HG02571 (cell line): Measurements from ENCODE around the gene MGAT1.
A peak's percentile ranks its signal among the peaks of the same experiment; 100 is the strongest.
"Not testable (repeated sequence)": the region's sequence is repeated elsewhere in the genome, so short reads cannot be mapped to it uniquely, and the experiment has no call there.

Source experiments
- ATAC-seq: cut with Tn5 transposase; IDR thresholded peaks from one replicate; pipeline ENCODE4 v1.9.1; 2021; ENCODE audit warnings: mild to moderate bottlenecking, moderate library complexity; ENCODE audit not compliant: unreplicated experiment

MGAT1 gene

DNA sequence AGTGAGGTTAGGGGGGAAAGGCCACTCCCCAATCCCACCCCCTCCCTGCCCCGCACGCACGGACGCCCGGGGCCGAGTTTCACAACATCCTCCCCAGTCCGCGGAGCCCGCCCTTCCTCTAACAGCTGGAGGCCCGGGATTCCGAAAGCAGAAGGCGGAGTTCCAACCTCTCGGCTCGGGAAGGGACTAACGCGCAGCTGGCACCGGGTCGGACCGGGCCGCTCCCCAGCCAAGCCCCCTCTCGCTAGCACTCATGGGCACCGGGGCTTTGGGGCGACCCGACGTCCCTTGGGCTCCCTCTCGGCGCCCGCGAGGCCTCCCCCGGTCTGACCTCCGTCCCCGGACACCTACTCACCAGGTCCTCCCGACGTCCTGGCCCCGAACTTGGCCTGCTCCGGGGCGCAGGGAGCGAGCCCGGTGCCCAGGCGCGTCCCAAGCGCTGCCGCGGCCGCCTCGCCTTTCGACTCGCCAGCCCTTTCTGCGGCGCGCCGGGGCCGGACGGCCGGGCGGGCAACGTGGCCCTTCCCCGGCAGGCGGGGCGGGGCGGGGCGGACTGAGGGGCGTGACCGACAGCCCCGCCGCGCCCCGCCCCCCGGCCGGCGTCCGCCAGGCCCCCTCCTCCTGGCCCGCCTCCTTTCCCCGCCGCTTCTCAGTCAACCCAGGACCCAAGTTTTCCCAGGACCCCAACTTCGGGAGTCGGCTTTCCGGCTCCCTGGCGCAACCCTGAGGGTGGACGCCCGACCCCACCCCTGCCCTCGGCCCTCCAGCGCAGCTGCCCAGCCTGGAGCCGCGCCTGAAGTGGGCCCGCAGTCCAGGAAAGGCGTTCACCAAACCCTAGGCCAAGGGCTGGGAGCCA lies at the start of gene MGAT1:
Gene MGAT1, minus strand, starts transcription at position 482 of the 856 bp plus-strand sequence. CDS start 9,835 bp downstream, outside the sequence.
- peak; percentile 37 for ATAC-seq

DNA sequence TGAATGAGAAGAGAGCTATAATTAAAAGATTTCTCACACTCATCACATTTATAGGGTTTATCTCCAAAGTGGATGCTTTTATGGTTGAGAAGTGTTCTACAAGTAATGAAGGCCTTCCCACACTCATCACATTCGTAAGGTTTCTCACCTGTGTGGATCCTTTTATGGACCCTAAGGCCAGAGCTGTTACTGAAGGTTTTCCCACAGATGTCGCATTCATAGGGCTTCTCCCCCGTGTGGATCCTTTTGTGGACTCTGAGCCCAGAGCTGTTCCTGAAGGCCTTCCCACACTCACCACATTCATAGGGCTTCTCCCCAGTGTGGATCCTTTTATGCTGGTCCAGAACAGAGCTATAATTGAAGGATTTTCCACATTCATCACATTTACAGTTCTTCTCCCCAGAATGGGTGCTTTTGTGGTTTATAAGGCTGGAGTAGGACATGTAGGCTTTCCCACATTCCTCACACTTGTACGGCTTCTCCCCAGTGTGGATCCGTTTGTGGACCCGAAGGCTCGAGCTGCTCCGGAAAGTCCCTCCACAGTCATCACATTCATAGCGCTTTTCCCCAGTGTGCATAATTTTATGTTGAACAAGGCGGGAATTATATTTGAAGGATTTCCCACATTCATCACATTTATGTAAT lies 48.0 kb upstream of the MGAT1 start:
- ATAC-seq: no peak

DNA sequence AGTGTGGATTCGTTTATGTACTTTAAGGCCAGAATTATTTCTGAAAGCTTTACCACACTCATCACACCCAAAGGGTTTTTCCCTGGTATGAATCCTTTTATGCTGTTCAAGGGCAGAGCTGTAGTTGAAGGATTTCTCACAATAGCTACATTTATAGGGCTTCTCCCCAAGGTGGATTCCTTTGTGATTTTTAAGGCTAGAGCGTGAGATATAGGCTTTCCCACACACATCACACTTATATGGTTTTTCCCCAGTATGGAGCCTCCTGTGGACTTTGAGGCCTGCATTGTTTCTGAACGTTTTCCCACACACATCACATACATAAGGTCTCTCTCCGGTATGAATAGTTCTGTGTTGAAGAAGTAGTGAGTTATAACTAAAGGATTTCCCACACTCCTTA lies 47.2 kb upstream of the MGAT1 start:
- no peak for ATAC-seq

DNA sequence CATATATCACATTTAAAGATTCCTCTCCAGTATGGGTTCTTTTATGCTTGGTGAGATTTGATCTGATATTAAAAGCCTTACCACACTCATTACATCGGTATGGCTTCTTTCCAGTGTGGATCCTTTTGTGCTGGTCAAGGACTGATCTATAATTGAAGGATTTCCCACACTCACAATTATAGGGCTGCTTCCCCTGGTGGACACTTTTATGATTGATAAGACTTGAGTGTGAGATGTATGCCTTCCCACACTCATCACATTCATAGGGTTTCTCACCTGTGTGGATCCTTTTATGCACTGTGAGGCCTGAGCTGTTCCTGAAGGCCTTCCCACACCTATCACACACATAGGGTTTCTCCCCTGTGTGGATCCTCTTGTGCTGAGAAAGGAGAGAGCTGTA lies 46.3 kb upstream of the MGAT1 start:
- ATAC-seq: no peak

DNA sequence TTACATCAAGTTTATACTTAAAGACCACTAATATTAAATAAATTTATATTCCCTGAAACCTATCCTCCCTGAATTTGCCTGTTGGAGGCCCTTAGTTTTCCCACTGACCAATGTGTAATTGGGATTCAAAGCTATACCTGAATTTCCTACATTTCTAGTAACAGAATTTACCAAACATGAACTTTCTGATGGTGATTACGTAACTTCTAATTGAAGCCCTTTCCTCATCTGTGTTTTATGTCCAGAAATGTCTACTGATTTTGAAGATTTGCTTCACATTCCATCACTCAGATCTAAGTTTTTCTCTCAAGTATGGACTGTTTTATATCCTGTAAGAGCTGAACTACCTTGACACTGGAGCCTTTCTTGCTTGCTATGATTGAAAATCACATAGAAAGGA lies 45.7 kb upstream of the MGAT1 start:
- no peak for ATAC-seq

DNA sequence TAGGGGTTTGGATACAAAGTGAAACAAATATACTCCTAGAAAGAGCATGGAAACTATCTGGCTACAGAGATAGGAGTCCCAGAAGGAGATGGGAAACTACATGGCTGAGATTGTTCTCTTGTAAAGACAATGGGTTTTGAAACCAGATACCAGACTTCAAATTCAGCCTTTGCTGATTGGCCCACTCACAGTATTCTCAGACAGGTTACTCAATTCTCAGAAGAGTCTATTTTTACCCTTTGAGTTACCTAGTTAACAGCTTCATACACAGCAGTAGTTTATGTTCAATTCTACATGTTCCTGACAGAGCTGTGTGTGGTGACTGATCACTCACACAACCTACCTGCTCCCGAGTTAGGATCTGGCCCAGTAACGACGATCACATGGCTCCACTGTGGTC lies 44.4 kb upstream of the MGAT1 start:
- no peak for ATAC-seq

DNA sequence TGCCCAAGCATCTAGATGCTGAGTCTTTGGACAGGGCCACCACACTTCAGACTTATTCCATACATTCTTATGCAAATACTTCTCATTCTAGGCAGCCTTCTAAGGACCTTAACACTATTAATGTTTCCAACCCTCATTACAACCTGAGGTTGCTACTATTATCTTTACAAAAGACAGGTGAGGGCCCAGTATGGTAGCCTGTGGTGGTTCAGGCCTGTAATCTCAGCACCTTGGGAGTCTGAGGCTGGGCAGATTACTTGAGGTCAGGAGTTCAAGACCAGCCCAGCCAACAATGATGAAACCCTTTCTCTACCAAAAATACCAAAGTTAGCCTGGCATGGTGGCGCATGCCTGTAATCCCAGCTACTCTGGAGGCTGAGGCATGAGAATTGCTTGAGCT lies 42.3 kb upstream of the MGAT1 start:
- ATAC-seq: no peak

DNA sequence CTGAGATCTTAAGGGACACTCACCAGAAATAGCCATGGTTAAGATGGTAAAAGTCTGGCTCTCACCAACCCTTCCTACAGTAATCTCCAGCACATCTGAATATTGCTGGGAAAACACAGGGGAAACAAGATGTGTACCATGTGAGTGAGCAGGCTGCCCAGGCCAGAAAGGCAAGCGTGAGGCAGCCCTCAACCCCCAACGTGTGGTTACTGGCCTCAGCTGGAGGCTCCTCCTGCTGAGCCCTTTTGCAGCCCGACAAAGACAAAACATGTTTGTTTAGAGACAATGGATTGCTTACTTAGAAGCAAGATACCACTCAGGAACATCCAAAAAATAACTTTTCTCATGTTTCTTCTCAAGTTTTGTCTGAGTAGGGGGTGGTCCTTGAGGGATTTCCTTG lies 41.8 kb upstream of the MGAT1 start:
- no peak for ATAC-seq

DNA sequence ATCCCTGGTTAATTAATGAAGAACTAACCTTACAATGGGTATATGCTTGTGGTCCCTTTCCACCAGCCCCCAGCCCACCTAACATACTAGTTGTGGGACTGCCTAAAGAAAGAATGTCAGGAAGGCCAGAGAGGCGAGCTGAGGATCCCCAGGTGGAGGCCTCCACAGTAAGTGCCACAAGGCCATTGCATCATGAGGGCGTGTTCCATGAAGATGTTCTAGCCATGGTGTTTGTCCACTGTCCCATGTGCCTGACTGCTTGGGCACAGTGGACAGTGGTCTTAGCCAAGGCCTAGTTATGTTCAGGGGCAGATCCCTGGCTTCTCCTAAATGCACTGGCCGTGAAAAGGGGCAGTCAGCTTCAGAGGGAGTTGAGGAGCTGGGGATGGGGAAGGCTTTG lies 37.3 kb upstream of the MGAT1 start:
- no peak for ATAC-seq

DNA sequence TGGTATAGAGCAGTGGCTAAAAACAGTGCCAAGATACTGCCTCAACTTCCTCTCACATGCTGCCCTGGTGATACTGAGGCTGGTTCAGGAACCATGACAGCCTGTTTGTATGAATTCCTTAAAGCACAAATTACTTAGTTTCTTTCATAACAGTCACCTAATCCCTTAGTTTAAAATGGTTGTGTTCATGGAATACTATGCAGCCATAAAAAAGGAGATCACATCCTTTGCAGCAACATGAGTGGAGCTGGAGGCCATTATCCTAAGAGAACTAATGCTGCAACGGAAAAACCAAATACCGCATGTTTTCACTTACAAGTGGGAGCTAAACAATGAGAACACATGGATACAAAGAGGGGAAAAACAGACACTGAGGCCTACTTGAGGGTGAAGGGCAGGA lies 36.6 kb upstream of the MGAT1 start:
- no peak for ATAC-seq

DNA sequence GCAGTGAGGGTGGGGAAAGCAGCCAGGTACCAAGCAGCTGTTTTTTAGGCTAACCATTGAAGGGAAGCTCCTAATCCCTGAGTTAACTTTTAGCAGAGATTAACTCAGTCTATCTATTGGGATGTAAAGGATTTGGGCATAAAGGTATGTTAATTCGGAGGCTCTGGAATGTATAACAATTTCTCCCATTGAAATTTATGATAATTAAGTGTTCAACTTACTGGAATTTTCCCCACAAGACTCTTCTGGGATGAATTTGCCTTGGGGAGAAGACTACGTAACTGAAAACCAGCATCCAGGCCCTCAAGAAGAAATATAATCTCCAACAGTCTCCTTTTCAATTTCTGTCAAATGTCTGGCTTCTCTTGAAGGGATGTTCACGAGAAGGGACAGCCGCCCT lies 34.9 kb upstream of the MGAT1 start:
- ATAC-seq: no peak

DNA sequence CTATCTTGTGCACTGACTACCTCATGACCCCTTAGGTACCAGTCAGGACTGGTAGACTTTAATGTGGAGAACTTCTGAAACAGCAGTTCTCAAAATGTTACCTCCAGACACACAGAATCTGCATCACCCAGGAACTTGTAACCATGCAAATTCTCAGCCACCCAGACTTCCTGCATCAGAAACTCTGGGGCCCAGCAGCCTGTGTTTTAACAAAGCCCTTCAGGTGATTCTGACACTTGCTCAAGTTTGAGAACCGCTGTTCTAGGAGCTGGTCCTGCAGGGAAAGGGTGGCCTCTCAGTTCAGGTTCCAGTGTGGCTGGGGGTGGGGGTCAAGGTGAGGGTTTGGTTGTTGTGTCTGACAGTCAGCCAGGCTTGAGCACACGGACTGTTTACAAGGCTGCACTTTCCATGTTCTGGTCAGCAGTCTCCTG lies 30.0 kb upstream of the MGAT1 start:
- ATAC-seq: peak; percentile 32

DNA sequence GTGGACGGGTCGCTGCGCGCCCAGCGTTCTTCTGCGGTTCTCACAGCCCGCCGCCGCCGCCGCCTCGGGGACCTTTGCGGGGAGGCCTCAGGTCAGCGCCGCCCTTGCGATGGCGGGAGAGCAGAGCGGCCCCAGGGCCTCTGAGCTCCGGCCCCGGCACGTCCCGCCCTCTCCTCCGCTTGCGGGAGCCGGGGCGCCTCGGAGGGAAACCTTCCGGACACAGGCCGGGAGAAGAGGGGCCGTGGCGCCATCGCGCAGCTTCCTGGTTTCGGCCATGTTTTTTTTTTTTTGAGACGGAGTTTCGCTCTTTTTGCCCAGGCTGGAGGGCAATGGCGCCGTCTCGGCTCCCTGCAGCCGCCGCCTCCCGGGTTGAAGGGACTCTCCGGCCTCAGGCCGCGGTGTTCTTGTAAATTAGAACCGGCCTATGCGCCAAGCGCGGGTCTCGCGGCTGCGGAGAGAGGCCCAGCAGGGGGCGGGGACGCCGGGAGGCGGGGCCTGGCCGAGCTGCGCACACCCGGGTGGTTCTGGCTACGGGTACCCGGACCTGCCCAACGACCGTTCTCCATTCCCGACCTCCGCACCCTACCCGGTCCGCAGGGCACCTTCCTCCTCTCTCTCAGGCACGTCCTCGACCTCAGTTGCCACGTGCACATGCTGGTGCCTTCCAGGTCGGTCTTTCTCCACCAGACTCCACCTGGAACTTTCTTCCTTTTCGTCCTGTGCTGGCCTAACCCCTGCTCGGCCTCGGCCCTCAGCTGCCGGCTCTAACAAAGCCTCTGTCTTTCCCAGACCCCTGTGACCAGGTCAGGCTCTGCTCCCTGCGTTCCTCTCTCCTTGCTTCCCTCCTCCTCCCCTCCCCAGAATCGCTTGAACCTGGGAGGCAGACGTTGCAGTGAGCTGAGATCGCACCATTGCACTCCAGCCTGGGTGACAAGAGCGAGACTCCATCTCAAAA lies 28.8 kb upstream of the MGAT1 start:
- peak; percentile 74 for ATAC-seq

DNA sequence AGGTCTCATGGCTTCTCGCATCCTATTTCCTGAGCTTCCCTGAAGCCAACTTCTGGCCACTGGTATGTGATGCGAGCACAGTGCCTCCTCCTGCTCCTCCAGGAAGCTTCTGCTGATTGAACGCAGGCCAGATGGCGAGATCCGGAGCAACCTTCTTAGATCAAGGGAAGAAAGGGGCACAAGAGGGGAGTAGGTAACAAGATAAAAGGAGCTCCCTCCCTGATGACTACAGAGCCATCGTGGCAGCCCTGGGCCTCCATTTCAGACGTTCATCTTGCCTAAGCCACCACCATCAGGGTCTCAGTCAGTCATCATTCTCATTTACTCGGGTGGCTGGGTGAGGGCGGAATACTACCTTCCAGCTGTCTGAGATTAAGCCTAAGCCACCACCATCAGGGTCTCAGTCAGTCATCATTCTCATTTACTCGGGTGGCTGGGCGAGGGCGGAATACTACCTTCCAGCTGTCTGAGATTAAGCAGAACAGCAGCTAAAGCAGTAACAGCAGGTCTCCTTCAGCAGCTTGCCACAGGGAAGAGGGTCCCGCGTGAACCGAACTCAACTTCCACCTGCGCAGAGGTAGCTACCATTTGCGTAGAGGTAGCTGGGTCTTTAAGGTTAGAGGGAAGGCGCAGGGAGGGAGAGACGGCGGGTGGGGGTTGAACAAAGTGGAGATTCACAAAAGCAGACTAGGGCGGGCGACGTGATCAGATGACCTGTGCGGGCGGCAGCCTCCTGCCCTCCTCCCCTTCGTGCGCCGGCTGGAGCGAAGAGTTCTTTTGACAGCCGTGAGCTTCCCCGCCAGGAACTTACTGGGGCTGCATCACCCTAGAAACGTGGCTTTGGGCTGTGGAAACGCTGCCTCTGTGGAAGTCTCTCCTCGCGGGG lies 27.9 kb upstream of the MGAT1 start:
- ATAC-seq: peak; percentile 43

DNA sequence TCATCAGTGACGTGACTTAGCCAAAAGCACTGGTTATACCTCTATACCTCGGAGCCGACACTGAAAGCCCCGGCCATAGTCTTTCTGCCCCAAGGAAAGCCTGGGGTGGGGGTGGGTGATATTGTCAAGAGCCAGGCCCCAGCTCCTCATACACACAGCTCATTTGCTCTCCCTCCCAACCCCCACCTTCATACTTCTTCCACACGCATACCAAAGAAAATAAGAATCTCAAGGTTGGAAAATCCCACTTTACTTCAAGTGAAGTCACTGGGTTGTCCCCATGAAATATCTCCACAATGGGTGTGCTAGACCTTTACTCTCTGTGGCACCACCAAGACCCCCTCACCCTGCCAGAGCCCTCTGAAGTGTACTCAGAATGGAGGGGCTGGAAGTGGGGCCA lies 27.1 kb upstream of the MGAT1 start:
- ATAC-seq: no peak

DNA sequence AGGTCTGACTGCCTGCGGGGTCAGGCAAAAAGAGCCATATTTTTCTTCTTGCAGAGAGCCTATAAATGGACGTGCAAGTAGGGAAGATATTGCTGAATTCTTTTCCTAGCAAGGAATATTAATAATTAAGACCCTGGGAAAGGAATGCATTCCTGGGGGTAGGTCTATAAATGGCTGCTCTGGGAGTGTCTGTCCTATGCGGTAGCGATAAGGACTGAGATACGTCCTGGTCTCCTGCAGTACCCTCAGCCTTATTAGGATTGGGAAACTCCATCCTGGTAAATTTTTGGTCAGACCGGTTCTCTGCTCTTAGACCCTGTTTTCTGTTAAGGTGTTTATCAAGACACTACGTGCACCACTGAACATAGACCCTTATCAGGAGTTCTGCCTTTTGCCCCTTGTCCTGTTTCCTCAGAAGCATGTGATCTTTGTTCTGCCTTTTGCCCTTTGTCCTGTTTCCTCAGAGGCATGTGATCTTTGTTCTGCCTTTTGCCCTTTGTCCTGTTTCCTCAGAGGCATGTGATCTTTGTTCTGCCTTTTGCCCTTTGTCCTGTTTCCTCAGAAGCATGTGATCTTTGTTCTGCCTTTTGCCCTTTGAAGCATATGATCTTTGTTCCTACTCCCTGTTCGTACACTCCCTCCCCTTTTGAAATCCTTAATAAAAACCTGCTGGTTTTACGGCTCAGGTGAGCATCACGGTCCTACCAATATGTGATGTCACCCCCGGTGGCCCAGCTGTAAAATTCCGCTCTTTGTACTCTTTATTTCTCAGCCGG lies 26.3 kb upstream of the MGAT1 start:
- ATAC-seq: not testable (repeated sequence)

DNA sequence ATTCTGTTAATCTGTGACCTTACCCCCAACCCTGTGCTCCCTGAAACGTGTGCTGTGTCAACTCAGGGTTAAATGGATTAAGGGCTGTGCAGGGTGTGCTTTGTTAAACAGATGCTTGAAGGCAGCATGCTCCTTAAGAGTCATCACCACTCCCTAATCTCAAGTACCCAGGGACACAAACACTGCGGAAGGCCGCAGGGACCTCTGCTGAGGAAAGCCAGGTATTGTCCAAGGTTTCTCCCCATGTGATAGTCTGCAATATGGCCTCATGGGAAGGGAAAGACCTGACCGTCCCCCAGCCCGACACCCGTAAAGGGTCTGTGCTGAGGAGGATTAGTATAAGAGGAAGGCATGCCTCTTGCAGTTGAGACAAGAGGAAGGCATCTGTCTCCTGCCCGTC lies 24.8 kb upstream of the MGAT1 start:
- not testable (repeated sequence) for ATAC-seq

DNA sequence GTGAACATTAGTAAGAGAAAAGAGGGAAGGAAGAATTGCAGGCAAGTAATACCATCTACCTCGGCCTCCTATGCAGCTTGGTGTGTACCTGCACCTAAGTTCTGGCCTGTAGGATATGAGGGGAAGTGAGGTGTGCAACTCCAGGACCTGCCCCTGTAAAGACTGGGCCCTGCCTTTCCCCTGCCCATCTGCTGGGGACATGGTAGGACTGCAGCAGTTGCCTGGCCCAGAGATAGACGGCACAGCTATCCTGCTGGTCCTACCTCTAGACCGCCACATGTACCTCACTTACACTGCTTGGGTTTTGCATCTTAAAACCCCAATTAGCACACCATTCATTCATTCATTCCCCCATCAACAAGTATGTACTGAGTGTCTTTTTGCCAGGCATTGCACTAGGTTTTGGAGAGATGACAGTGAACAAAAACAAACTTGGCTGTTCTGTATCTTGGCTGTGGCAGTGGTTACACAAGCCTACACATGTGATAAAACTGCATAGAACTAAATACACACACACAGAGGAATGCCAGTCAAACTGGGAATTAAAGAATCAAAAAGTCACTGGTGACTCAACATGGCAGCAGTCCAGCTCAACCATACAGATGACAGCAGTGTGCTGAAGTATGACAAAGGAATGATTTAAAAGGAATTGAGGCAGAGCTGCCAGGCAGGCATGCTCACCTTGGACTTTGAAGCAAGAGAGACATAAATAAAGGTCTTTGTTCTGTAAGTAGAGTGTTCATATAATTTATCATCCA lies 23.3 kb upstream of the MGAT1 start:
- ATAC-seq: no peak
